ENCODE data around the gene ZP1. TPM values are rescaled to one million over a fixed set of nuclear protein-coding genes. Genes with fewer than 3 reads are reported as not detected.

The ZP1 gene
- total RNA-seq, 1 experiment from 2014 or later = not detected

- intact Hi-C loops (cut with micrococcal nuclease) = loop anchor here (10.0 kb wide), 1 partner anchor 255 kb away; the partner anchor contains the start of gene VPS37C
- no peak overlapping the region for H3K27ac Mint-ChIP-seq (ENCODE audit: low read depth, unreplicated experiment)
- no peaks in the 10 kb centered on the region for H3K36me3 Mint-ChIP-seq (ENCODE audit: insufficient read depth, unreplicated experiment)
- BruUV-seq (replicated peaks) = no TSS peak
- H3K27me3 Mint-ChIP-seq (ENCODE audit: insufficient read depth, unreplicated experiment) = peaks cover 11% of the 10 kb centered on the region
- H3K4me3 Mint-ChIP-seq (ENCODE audit: unreplicated experiment) = no peak overlapping the region
- no peak for TF ChIP-seq CTCF (IDR thresholded peaks at IDR 0.05; ENCODE audit: unreplicated experiment)
- H3K4me1 Mint-ChIP-seq (ENCODE audit: insufficient read depth, unreplicated experiment) = peaks cover 8% of the 10 kb centered on the region
- no peaks in the 10 kb centered on the region for H3K9me3 Mint-ChIP-seq (ENCODE audit: unreplicated experiment)
- ChIA-PET POLR2A (no interaction called here), CTCF (interaction anchor here (0.7 kb wide), 1 partner anchor 13 kb away, joined by 3 read pairs; no protein-coding TSS in a partner anchor)
- no peak for DNase-seq (ENCODE audit: unreplicated experiment)
Observed at GRCh38 chr11:60910281-60910687, 42.9 kb downstream of the ZP1 start.

GRCh38 chr11:60910711-60911380, 43.5 kb downstream of the ZP1 start:
- Mint-ChIP-seq H3K9me3 (ENCODE audit: unreplicated experiment) (no peaks in the 10 kb centered on the region), H3K27ac (ENCODE audit: low read depth, unreplicated experiment) (no peak overlapping the region), H3K36me3 (ENCODE audit: insufficient read depth, unreplicated experiment) (no peaks in the 10 kb centered on the region), H3K4me1 (ENCODE audit: insufficient read depth, unreplicated experiment) (peaks cover 14% of the 10 kb centered on the region), H3K4me3 (ENCODE audit: unreplicated experiment) (no peak overlapping the region), H3K27me3 (ENCODE audit: insufficient read depth, unreplicated experiment) (peaks cover 11% of the 10 kb centered on the region)
- DNase-seq (ENCODE audit: unreplicated experiment) = no peak
- TF ChIP-seq CTCF (IDR thresholded peaks at IDR 0.05; ENCODE audit: unreplicated experiment) = no peak
- POLR2A ChIA-PET = no interaction called here
- CTCF ChIA-PET = no interaction called here
- BruUV-seq (replicated peaks) = no TSS peak
- intact Hi-C loops (cut with micrococcal nuclease) = loop anchor here (10.0 kb wide), 1 partner anchor 254 kb away; the partner anchor contains the start of gene VPS37C

DNA sequence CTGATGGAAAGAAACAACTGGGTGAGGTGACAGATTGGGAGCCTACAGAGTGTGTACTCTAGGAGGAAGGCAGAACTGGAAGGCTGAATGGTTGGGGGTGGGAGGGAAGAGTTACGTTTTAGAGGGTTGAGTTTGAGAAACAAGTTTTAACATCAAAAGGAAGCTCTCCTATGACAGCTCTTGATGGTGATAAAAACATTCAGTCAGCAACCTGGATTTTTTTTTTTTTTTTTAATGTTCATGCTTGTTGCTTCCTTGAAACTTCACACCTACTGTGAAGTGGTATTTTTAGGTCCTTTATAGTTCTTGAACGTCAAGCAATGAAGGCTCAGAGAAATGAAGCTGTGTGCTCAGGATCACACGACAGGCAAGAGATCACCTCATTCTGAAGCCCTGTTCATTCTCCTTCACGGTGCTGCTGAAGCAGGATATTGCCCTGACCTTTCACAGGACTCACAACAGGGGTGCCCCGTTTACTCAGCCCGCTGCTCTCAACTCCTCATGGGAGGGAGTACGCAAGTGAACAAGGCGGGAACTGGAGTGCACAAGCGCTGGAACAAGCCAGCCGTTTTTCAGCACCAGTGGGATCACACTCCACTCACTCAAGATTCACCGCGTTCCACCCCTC, 45.0 kb downstream of the ZP1 start:
- Mint-ChIP-seq H3K36me3 (ENCODE audit: insufficient read depth, unreplicated experiment) (no peaks in the 10 kb centered on the region), H3K27ac (ENCODE audit: low read depth, unreplicated experiment) (no peak overlapping the region), H3K9me3 (ENCODE audit: unreplicated experiment) (no peaks in the 10 kb centered on the region), H3K27me3 (ENCODE audit: insufficient read depth, unreplicated experiment) (peaks cover 11% of the 10 kb centered on the region), H3K4me3 (ENCODE audit: unreplicated experiment) (no peak overlapping the region), H3K4me1 (ENCODE audit: insufficient read depth, unreplicated experiment) (peaks cover 23% of the 10 kb centered on the region)
- BruUV-seq (replicated peaks) = no TSS peak
- ChIA-PET CTCF (interaction anchor here (0.6 to 2.1 kb wide), 3 partner anchors 13 to 136 kb away, joined by 4 to 15 read pairs (median 10); no protein-coding TSS in a partner anchor), POLR2A (interaction anchor here (0.6 to 1.6 kb wide), 3 partner anchors 152 to 741 kb away, joined by 3 to 7 read pairs (median 4); no protein-coding TSS in a partner anchor)
- DNase-seq (ENCODE audit: unreplicated experiment) = no peak
- no peak for TF ChIP-seq CTCF (IDR thresholded peaks at IDR 0.05; ENCODE audit: unreplicated experiment)
- intact Hi-C loops (cut with micrococcal nuclease) = loop anchor here (10.0 kb wide), 1 partner anchor 252 kb away; the partner anchor contains the start of gene VPS37C

- POLR2A ChIA-PET = interaction anchor here (0.6 to 4.7 kb wide), 11 partner anchors 8 to 1364 kb away, joined by 3 to 69 read pairs (median 7); partner anchors contain the start of genes CCDC86, PRPF19, TMEM132A and VPS37C
- DNase-seq (ENCODE audit: unreplicated experiment) = no peak
- H3K9me3 Mint-ChIP-seq (ENCODE audit: unreplicated experiment) = no peaks in the 10 kb centered on the region
- no peaks in the 10 kb centered on the region for H3K36me3 Mint-ChIP-seq (ENCODE audit: insufficient read depth, unreplicated experiment)
- TF ChIP-seq CTCF (IDR thresholded peaks at IDR 0.05; ENCODE audit: unreplicated experiment) = no peak
- intact Hi-C loops (cut with micrococcal nuclease) = loop anchor here (10.0 kb wide), 1 partner anchor 252 kb away; the partner anchor contains the start of gene VPS37C
- CTCF ChIA-PET = interaction anchor here (0.6 to 2.1 kb wide), 5 partner anchors 14 to 341 kb away, joined by 3 to 15 read pairs (median 5); no protein-coding TSS in a partner anchor
- H3K27me3 Mint-ChIP-seq (ENCODE audit: insufficient read depth, unreplicated experiment) = peaks cover 11% of the 10 kb centered on the region
- H3K4me3 Mint-ChIP-seq (ENCODE audit: unreplicated experiment) = peak overlapping the region; percentile 97
- H3K27ac Mint-ChIP-seq (ENCODE audit: low read depth, unreplicated experiment) = peak overlapping the region; percentile 95
- BruUV-seq (replicated peaks) = no TSS peak
- peaks cover 23% of the 10 kb centered on the region for H3K4me1 Mint-ChIP-seq (ENCODE audit: insufficient read depth, unreplicated experiment)
Observed at GRCh38 chr11:60912851-60913528, 45.6 kb downstream of the ZP1 start.
